Measurements from ENCODE around the gene SYTL2. TPM values are rescaled to one million over a fixed set of nuclear protein-coding genes. Genes with fewer than 3 reads are reported as not detected.

SYTL2 gene
- total and polyA plus RNA-seq, 2 experiments from 2014 or later: 3.4 to 7.2 TPM

DNA sequence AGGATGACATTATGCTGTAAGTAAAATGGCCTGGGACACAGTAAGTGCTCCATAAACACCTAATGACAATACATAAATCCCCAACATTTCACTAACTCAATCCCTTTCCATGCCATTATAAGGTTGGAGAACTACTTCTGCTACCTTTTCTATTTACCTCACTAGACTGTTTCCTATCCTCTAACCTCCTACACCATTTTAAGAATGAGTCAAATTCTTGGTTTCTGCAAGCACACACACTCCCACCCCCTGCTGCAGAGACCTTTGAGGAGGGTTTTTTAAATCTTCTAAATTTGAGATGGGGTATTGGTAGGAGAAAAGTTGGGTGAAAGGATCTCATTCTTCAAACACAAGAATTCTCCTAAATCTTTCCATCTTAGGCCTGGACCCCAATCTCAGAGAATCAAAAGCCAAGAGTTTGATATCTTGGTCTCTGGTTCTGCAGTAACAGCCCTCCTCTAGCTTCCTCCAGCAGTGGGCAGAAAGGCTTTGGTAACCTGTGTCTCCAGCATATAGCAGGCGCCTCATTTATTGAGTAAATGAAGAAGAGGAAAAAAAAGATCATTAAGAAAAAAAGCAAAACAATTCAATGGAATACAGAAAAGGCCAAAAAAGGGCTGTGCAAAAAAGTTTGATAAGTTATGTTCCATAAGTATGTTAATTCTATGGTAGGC lies 42.3 kb downstream of the SYTL2 start:
- Histone ChIP-seq H3K27me3 (ENCODE audit: insufficient read depth) (no peaks in the 10 kb centered on the region), H3K79me2 (replicated peaks; ENCODE audit: insufficient read depth) (no peaks in the 10 kb centered on the region), H3K9me2 (ENCODE audit: insufficient read depth) (peaks cover 7% of the 10 kb centered on the region), H3K4me2 (no peak overlapping the region), H3K36me3 (ENCODE audit: insufficient read depth) (no peaks in the 10 kb centered on the region), H3K27ac (ENCODE audit: low read depth) (no peak overlapping the region), H4K20me1 (replicated peaks; ENCODE audit: insufficient read depth) (no peaks in the 10 kb centered on the region), H3K4me3 (no peak overlapping the region), H2AFZ (no peak overlapping the region), H3F3A (replicated peaks; ENCODE audit: low read depth) (no peaks in the 10 kb centered on the region), H3K4me1 (ENCODE audit: insufficient read depth) (no peaks in the 10 kb centered on the region; the same call in 1 of the 2 replicates)
- DNase-seq (ENCODE audit: low spot score) (no peak), ATAC-seq (no peak)
- Mint-ChIP-seq H3K27me3 (ENCODE audit: insufficient read depth, low read depth, poor library complexity) (peaks cover 2% of the 10 kb centered on the region), H3K4me1 (peaks cover 16% of the 10 kb centered on the region), H3K36me3 (ENCODE audit: low read depth) (no peaks in the 10 kb centered on the region; the same call in 2 of the 3 replicates), H3K4me3 (no peak overlapping the region), H3K9me3 (peaks cover 6% of the 10 kb centered on the region; the same call in 2 of the 3 replicates), H3K27ac (no peak overlapping the region)
- no peak for TF ChIP-seq EZH2phosphoT487 (IDR thresholded peaks at IDR 0.05; ENCODE audit: unreplicated experiment)
- TF ChIP-seq, protein P1, sequence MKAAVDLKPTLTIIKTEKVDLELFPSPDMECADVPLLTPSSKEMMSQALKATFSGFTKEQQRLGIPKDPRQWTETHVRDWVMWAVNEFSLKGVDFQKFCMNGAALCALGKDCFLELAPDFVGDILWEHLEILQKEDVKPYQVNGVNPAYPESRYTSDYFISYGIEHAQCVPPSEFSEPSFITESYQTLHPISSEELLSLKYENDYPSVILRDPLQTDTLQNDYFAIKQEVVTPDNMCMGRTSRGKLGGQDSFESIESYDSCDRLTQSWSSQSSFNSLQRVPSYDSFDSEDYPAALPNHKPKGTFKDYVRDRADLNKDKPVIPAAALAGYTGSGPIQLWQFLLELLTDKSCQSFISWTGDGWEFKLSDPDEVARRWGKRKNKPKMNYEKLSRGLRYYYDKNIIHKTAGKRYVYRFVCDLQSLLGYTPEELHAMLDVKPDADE (IDR thresholded peaks at IDR 0.05): no peak
- TF ChIP-seq JUNB (IDR thresholded peaks at IDR 0.05; ENCODE audit: unreplicated experiment): no peak
- no peak for TF ChIP-seq NANOG (IDR thresholded peaks at IDR 0.05; ENCODE audit: borderline replicate concordance)
- TF ChIP-seq ZNF331 (CRISPR knock-in tag; IDR thresholded peaks at IDR 0.05; ENCODE audit: low read depth): no peak
- no peak for TF ChIP-seq EZH2 (IDR thresholded peaks at IDR 0.05; ENCODE audit: low read depth, unreplicated experiment)
- TF ChIP-seq, protein P2, sequence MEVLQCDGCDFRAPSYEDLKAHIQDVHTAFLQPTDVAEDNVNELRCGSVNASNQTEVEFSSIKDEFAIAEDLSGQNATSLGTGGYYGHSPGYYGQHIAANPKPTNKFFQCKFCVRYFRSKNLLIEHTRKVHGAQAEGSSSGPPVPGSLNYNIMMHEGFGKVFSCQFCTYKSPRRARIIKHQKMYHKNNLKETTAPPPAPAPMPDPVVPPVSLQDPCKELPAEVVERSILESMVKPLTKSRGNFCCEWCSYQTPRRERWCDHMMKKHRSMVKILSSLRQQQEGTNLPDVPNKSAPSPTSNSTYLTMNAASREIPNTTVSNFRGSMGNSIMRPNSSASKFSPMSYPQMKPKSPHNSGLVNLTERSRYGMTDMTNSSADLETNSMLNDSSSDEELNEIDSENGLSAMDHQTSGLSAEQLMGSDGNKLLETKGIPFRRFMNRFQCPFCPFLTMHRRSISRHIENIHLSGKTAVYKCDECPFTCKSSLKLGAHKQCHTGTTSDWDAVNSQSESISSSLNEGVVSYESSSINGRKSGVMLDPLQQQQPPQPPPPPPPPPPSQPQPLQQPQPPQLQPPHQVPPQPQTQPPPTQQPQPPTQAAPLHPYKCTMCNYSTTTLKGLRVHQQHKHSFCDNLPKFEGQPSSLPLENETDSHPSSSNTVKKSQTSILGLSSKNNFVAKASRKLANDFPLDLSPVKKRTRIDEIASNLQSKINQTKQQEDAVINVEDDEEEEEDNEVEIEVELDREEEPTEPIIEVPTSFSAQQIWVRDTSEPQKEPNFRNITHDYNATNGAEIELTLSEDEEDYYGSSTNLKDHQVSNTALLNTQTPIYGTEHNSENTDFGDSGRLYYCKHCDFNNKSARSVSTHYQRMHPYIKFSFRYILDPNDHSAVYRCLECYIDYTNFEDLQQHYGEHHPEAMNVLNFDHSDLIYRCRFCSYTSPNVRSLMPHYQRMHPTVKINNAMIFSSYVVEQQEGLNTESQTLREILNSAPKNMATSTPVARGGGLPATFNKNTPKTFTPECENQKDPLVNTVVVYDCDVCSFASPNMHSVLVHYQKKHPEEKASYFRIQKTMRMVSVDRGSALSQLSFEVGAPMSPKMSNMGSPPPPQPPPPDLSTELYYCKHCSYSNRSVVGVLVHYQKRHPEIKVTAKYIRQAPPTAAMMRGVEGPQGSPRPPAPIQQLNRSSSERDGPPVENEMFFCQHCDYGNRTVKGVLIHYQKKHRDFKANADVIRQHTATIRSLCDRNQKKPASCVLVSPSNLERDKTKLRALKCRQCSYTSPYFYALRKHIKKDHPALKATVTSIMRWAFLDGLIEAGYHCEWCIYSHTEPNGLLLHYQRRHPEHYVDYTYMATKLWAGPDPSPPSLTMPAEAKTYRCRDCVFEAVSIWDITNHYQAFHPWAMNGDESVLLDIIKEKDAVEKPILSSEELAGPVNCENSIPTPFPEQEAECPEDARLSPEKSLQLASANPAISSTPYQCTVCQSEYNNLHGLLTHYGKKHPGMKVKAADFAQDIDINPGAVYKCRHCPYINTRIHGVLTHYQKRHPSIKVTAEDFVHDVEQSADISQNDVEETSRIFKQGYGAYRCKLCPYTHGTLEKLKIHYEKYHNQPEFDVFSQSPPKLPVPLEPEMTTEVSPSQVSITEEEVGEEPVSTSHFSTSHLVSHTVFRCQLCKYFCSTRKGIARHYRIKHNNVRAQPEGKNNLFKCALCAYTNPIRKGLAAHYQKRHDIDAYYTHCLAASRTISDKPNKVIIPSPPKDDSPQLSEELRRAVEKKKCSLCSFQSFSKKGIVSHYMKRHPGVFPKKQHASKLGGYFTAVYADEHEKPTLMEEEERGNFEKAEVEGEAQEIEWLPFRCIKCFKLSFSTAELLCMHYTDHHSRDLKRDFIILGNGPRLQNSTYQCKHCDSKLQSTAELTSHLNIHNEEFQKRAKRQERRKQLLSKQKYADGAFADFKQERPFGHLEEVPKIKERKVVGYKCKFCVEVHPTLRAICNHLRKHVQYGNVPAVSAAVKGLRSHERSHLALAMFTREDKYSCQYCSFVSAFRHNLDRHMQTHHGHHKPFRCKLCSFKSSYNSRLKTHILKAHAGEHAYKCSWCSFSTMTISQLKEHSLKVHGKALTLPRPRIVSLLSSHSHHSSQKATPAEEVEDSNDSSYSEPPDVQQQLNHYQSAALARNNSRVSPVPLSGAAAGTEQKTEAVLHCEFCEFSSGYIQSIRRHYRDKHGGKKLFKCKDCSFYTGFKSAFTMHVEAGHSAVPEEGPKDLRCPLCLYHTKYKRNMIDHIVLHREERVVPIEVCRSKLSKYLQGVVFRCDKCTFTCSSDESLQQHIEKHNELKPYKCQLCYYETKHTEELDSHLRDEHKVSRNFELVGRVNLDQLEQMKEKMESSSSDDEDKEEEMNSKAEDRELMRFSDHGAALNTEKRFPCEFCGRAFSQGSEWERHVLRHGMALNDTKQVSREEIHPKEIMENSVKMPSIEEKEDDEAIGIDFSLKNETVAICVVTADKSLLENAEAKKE (CRISPR knock-in tag; IDR thresholded peaks at IDR 0.05): no peak
- no peak for TF ChIP-seq POLR2AphosphoS5 (IDR thresholded peaks at IDR 0.05; ENCODE audit: low read depth)
- TF ChIP-seq ZNF114 (CRISPR knock-in tag; IDR thresholded peaks at IDR 0.05): no peak
- TF ChIP-seq, protein P3, sequence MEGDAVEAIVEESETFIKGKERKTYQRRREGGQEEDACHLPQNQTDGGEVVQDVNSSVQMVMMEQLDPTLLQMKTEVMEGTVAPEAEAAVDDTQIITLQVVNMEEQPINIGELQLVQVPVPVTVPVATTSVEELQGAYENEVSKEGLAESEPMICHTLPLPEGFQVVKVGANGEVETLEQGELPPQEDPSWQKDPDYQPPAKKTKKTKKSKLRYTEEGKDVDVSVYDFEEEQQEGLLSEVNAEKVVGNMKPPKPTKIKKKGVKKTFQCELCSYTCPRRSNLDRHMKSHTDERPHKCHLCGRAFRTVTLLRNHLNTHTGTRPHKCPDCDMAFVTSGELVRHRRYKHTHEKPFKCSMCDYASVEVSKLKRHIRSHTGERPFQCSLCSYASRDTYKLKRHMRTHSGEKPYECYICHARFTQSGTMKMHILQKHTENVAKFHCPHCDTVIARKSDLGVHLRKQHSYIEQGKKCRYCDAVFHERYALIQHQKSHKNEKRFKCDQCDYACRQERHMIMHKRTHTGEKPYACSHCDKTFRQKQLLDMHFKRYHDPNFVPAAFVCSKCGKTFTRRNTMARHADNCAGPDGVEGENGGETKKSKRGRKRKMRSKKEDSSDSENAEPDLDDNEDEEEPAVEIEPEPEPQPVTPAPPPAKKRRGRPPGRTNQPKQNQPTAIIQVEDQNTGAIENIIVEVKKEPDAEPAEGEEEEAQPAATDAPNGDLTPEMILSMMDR (conservative IDR thresholded peaks at IDR 0.05; ENCODE audit: low read depth in 2 of 2): no peak
- no peak for TF ChIP-seq CREB1 (CRISPR knock-in tag; IDR thresholded peaks at IDR 0.05; ENCODE audit: low read depth)
- no peak for TF ChIP-seq STAT1 (IDR thresholded peaks at IDR 0.05; ENCODE audit: unreplicated experiment)
- TF ChIP-seq, protein P4, sequence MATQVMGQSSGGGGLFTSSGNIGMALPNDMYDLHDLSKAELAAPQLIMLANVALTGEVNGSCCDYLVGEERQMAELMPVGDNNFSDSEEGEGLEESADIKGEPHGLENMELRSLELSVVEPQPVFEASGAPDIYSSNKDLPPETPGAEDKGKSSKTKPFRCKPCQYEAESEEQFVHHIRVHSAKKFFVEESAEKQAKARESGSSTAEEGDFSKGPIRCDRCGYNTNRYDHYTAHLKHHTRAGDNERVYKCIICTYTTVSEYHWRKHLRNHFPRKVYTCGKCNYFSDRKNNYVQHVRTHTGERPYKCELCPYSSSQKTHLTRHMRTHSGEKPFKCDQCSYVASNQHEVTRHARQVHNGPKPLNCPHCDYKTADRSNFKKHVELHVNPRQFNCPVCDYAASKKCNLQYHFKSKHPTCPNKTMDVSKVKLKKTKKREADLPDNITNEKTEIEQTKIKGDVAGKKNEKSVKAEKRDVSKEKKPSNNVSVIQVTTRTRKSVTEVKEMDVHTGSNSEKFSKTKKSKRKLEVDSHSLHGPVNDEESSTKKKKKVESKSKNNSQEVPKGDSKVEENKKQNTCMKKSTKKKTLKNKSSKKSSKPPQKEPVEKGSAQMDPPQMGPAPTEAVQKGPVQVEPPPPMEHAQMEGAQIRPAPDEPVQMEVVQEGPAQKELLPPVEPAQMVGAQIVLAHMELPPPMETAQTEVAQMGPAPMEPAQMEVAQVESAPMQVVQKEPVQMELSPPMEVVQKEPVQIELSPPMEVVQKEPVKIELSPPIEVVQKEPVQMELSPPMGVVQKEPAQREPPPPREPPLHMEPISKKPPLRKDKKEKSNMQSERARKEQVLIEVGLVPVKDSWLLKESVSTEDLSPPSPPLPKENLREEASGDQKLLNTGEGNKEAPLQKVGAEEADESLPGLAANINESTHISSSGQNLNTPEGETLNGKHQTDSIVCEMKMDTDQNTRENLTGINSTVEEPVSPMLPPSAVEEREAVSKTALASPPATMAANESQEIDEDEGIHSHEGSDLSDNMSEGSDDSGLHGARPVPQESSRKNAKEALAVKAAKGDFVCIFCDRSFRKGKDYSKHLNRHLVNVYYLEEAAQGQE (IDR thresholded peaks at IDR 0.05; ENCODE audit: unreplicated experiment): no peak

Data from GM23338 (cell line).